ENCODE measurements around the gene INPP5A. TPM values are rescaled to one million over a fixed set of nuclear protein-coding genes. Genes with fewer than 3 reads are reported as not detected.

Gene INPP5A
- total and polyA plus RNA-seq, 2 of the 13 experiments (the other 11 are each of a cell fraction or from before 2014, with no cell fraction given), result 17.5 to 37.9 TPM

- TF ChIP-seq ETV5 (CRISPR knock-in tag; IDR thresholded peaks at IDR 0.05; ENCODE audit: borderline replicate concordance), result peak; percentile 66; the same call in 1 of the 2 replicates
- TF ChIP-seq MAZ (IDR thresholded peaks at IDR 0.05; ENCODE audit: borderline replicate concordance, low read depth, low read length), result no peak
- peak; percentile 35; the same call in 1 of the 2 replicates for TF ChIP-seq MAZ (CRISPR knock-in tag; IDR thresholded peaks at IDR 0.05; ENCODE audit: low read depth)
- no peak for TF ChIP-seq AKNA (CRISPR knock-in tag; IDR thresholded peaks at IDR 0.05; ENCODE audit: borderline replicate concordance)
- no peak for TF ChIP-seq SOX6 (IDR thresholded peaks at IDR 0.05)
- TF ChIP-seq SOX6 (CRISPR knock-in tag; IDR thresholded peaks at IDR 0.05), result peak; percentile 51
- no peak; the same call in 1 of the 2 replicates for TF ChIP-seq ZNF639 (CRISPR knock-in tag; conservative IDR thresholded peaks at IDR 0.05)
- no peak for TF ChIP-seq SNAPC5 (CRISPR knock-in tag; IDR thresholded peaks at IDR 0.05; ENCODE audit: borderline replicate concordance)
- TF ChIP-seq NR0B2 (CRISPR knock-in tag; IDR thresholded peaks at IDR 0.05), result no peak
- no peak for TF ChIP-seq ZNF75D (CRISPR knock-in tag; IDR thresholded peaks at IDR 0.05; ENCODE audit: borderline replicate concordance)
- TF ChIP-seq ZSCAN9 (CRISPR knock-in tag; IDR thresholded peaks at IDR 0.05; ENCODE audit: borderline replicate concordance), result no peak; the same call in 1 of the 2 replicates
- no peak for TF ChIP-seq ZNF776 (CRISPR knock-in tag; IDR thresholded peaks at IDR 0.05)
- no peak for TF ChIP-seq MTA1 (CRISPR knock-in tag; IDR thresholded peaks at IDR 0.05; ENCODE audit: borderline replicate concordance)
- TF ChIP-seq MAFK (conservative IDR thresholded peaks at IDR 0.05 in 1 of 2, IDR thresholded peaks at IDR 0.05 in 1 of 2; ENCODE audit: low read length in 2 of 2), result no peak
- no peak for TF ChIP-seq ZNF747 (CRISPR knock-in tag; IDR thresholded peaks at IDR 0.05; ENCODE audit: borderline replicate concordance)
- no peak for TF ChIP-seq PCBP2 (optimal IDR thresholded peaks at IDR 0.05; ENCODE audit: low read depth, low read length, poor library complexity, severe bottlenecking)
- no peak for TF ChIP-seq ZNF513 (CRISPR knock-in tag; conservative IDR thresholded peaks at IDR 0.05)
- no peak for TF ChIP-seq ZNF256 (CRISPR knock-in tag; conservative IDR thresholded peaks at IDR 0.05)
- peak; percentile 48; the same call in 1 of the 2 replicates for TF ChIP-seq ZNF12 (CRISPR knock-in tag; IDR thresholded peaks at IDR 0.05)
- TF ChIP-seq ZNF550 (CRISPR knock-in tag; IDR thresholded peaks at IDR 0.05; ENCODE audit: borderline replicate concordance), result no peak
- 0 out of 2 replicates have a peak, but pooled peaks have one; percentile 12 for TF ChIP-seq SIN3A (IDR thresholded peaks at IDR 0.05; ENCODE audit: borderline replicate concordance, low read depth, low read length)
Measured at GRCh38 chr10:132685101-132685891, 147.7 kb downstream of the INPP5A start (continued).

All from HepG2 (cell line).